OCI-LY1 (cell line): ENCODE results near the gene ACAP2.

Source experiments
- EZH2 ChIP-seq: fragments of 200-600 bp; sonication (generic), shearing (Covaris generic); IDR thresholded peaks from 2 replicates; pipeline ENCODE4 v1.8.0; 2017; ENCODE audit warnings: borderline replicate concordance, mixed run types, mild to moderate bottlenecking, antibody characterized with exemption, low read length, moderate library complexity, mixed read lengths
- TF ChIP-seq, protein P1 (sequence below): fragments of 200-600 bp; sonication (generic), shearing (Covaris generic); IDR thresholded peaks from 2 replicates; pipeline ENCODE4 v1.5.1; 2017; ENCODE audit warnings: mild to moderate bottlenecking, antibody characterized with exemption, low read length, moderate library complexity, mixed read lengths

DNA sequence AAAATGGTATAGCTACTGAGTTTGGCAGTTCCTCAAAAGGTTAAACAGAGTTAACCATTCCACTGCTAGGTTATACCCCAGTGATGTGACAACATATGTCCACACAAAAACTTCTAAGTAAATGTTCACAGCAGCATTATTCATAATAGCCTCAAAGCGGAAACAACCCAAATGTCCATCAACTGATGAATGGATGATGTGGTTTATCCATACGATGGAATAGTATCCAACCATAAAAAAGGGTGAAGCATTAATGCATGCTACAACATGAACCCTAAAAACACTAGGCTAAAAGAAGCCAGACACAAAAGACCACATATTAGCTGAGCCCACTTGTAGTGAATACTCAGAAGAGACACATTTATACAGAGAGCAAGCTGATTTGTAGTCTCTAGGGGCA is 180.9 kb downstream of the ACAP2 start:
- TF ChIP-seq, protein P1, sequence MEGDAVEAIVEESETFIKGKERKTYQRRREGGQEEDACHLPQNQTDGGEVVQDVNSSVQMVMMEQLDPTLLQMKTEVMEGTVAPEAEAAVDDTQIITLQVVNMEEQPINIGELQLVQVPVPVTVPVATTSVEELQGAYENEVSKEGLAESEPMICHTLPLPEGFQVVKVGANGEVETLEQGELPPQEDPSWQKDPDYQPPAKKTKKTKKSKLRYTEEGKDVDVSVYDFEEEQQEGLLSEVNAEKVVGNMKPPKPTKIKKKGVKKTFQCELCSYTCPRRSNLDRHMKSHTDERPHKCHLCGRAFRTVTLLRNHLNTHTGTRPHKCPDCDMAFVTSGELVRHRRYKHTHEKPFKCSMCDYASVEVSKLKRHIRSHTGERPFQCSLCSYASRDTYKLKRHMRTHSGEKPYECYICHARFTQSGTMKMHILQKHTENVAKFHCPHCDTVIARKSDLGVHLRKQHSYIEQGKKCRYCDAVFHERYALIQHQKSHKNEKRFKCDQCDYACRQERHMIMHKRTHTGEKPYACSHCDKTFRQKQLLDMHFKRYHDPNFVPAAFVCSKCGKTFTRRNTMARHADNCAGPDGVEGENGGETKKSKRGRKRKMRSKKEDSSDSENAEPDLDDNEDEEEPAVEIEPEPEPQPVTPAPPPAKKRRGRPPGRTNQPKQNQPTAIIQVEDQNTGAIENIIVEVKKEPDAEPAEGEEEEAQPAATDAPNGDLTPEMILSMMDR, result no peak
- no peak for TF ChIP-seq EZH2
